ENCODE results near the gene ILDR2.

ILDR2 gene

GRCh38 chr1:166975361-166976129 is at the start of gene ILDR2:
Gene ILDR2 (minus strand): TSS chr1:166975540. CDS start chr1:166975268, 272 bp downstream.
- no peaks in the 10 kb centered on the region for H3K9me3 Mint-ChIP-seq
- peaks cover 30% of the 10 kb centered on the region for H3K27me3 Mint-ChIP-seq (ENCODE audit: low read depth)
- peak within 1 kb of the TSS; percentile 70 for H3K27ac Mint-ChIP-seq
- peak within 1 kb of the TSS; percentile 88 for H3K4me3 Mint-ChIP-seq
- no peaks in the 10 kb centered on the region for H3K36me3 Mint-ChIP-seq (ENCODE audit: low read depth)
- H3K4me1 Mint-ChIP-seq (ENCODE audit: low read depth) = peaks cover 34% of the 10 kb centered on the region

GRCh38 chr1:167022384-167022783 is 47.0 kb upstream of the ILDR2 start:
- Mint-ChIP-seq H3K4me3 (no peak overlapping the region), H3K9me3 (no peaks in the 10 kb centered on the region), H3K27ac (no peak overlapping the region), H3K36me3 (ENCODE audit: low read depth) (no peaks in the 10 kb centered on the region), H3K4me1 (ENCODE audit: low read depth) (no peaks in the 10 kb centered on the region), H3K27me3 (ENCODE audit: low read depth) (peaks cover 14% of the 10 kb centered on the region)

GRCh38 chr1:167016100-167016750 is 40.9 kb upstream of the ILDR2 start:
- Mint-ChIP-seq H3K36me3 (ENCODE audit: low read depth) (no peaks in the 10 kb centered on the region), H3K9me3 (no peaks in the 10 kb centered on the region), H3K27me3 (ENCODE audit: low read depth) (peaks cover 23% of the 10 kb centered on the region), H3K4me1 (ENCODE audit: low read depth) (no peaks in the 10 kb centered on the region), H3K27ac (no peak overlapping the region), H3K4me3 (no peak overlapping the region)

- no peak overlapping the region for H3K27ac Mint-ChIP-seq
- peaks cover 51% of the 10 kb centered on the region for H3K27me3 Mint-ChIP-seq (ENCODE audit: low read depth)
- no peaks in the 10 kb centered on the region for H3K9me3 Mint-ChIP-seq
- no peak overlapping the region for H3K4me3 Mint-ChIP-seq
- H3K4me1 Mint-ChIP-seq (ENCODE audit: low read depth) = peaks cover 2% of the 10 kb centered on the region
- no peaks in the 10 kb centered on the region for H3K36me3 Mint-ChIP-seq (ENCODE audit: low read depth)
These were observed 38.0 kb upstream of the ILDR2 start for GRCh38 chr1:167013108-167013929.

- peaks cover 56% of the 10 kb centered on the region for H3K27me3 Mint-ChIP-seq (ENCODE audit: low read depth)
- no peak overlapping the region for H3K27ac Mint-ChIP-seq
- H3K36me3 Mint-ChIP-seq (ENCODE audit: low read depth) = no peaks in the 10 kb centered on the region
- peaks cover 2% of the 10 kb centered on the region for H3K4me1 Mint-ChIP-seq (ENCODE audit: low read depth)
- no peaks in the 10 kb centered on the region for H3K9me3 Mint-ChIP-seq
- no peak overlapping the region for H3K4me3 Mint-ChIP-seq
These were observed 37.2 kb upstream of the ILDR2 start for GRCh38 chr1:167012570-167012969.

- no peak overlapping the region for H3K27ac Mint-ChIP-seq
- H3K9me3 Mint-ChIP-seq = no peaks in the 10 kb centered on the region
- H3K36me3 Mint-ChIP-seq (ENCODE audit: low read depth) = no peaks in the 10 kb centered on the region
- peaks cover 59% of the 10 kb centered on the region for H3K27me3 Mint-ChIP-seq (ENCODE audit: low read depth)
- no peak overlapping the region for H3K4me3 Mint-ChIP-seq
- H3K4me1 Mint-ChIP-seq (ENCODE audit: low read depth) = peaks cover 2% of the 10 kb centered on the region
These were observed 36.3 kb upstream of the ILDR2 start for GRCh38 chr1:167011560-167012191.

- Mint-ChIP-seq H3K4me1 (ENCODE audit: low read depth) (peaks cover 7% of the 10 kb centered on the region), H3K27me3 (ENCODE audit: low read depth) (peaks cover 13% of the 10 kb centered on the region), H3K27ac (no peak overlapping the region), H3K9me3 (peaks cover 4% of the 10 kb centered on the region), H3K4me3 (no peak overlapping the region), H3K36me3 (ENCODE audit: low read depth) (peaks cover 2% of the 10 kb centered on the region)
These were observed 28.4 kb upstream of the ILDR2 start for GRCh38 chr1:167003711-167004110.

GRCh38 chr1:167002354-167002753 is 27.0 kb upstream of the ILDR2 start:
- H3K4me3 Mint-ChIP-seq = no peak overlapping the region
- H3K4me1 Mint-ChIP-seq (ENCODE audit: low read depth) = peaks cover 7% of the 10 kb centered on the region
- peaks cover 2% of the 10 kb centered on the region for H3K36me3 Mint-ChIP-seq (ENCODE audit: low read depth)

GRCh38 chr1:167000546-167000945 is 25.2 kb upstream of the ILDR2 start:
- Mint-ChIP-seq H3K36me3 (ENCODE audit: low read depth) (peaks cover 2% of the 10 kb centered on the region), H3K4me3 (no peak overlapping the region), H3K9me3 (peaks cover 4% of the 10 kb centered on the region), H3K4me1 (ENCODE audit: low read depth) (peaks cover 7% of the 10 kb centered on the region), H3K27ac (no peak overlapping the region), H3K27me3 (ENCODE audit: low read depth) (peaks cover 20% of the 10 kb centered on the region)

More at GRCh38 chr1:167002354-167002753, 27.0 kb upstream of the ILDR2 start:
- Mint-ChIP-seq H3K27ac (no peak overlapping the region), H3K27me3 (ENCODE audit: low read depth) (peaks cover 10% of the 10 kb centered on the region), H3K9me3 (peaks cover 4% of the 10 kb centered on the region)

GRCh38 chr1:166999500-167000055 is 24.2 kb upstream of the ILDR2 start:
- H3K27ac Mint-ChIP-seq = no peak overlapping the region
- peaks cover 4% of the 10 kb centered on the region for H3K9me3 Mint-ChIP-seq
- H3K4me1 Mint-ChIP-seq (ENCODE audit: low read depth) = peaks cover 7% of the 10 kb centered on the region
- H3K36me3 Mint-ChIP-seq (ENCODE audit: low read depth) = peaks cover 2% of the 10 kb centered on the region
- H3K4me3 Mint-ChIP-seq = no peak overlapping the region
- H3K27me3 Mint-ChIP-seq (ENCODE audit: low read depth) = peaks cover 20% of the 10 kb centered on the region

- no peak overlapping the region for H3K27ac Mint-ChIP-seq
- peaks cover 2% of the 10 kb centered on the region for H3K36me3 Mint-ChIP-seq (ENCODE audit: low read depth)
- H3K4me1 Mint-ChIP-seq (ENCODE audit: low read depth) = peaks cover 7% of the 10 kb centered on the region
- peaks cover 21% of the 10 kb centered on the region for H3K27me3 Mint-ChIP-seq (ENCODE audit: low read depth)
- peaks cover 4% of the 10 kb centered on the region for H3K9me3 Mint-ChIP-seq
- H3K4me3 Mint-ChIP-seq = no peak overlapping the region
These were observed 23.7 kb upstream of the ILDR2 start for GRCh38 chr1:166999075-166999474.

- H3K9me3 Mint-ChIP-seq = no peaks in the 10 kb centered on the region
These were observed 13.7 kb upstream of the ILDR2 start, which contains the start of gene MAEL for GRCh38 chr1:166988974-166989515. Gene MAEL (plus strand): TSS chr1:166989280. CDS start chr1:166989353, 73 bp downstream.

GRCh38 chr1:166981589-166981988 is 6.2 kb upstream of the ILDR2 start:
- Mint-ChIP-seq H3K27ac (no peak overlapping the region), H3K27me3 (ENCODE audit: low read depth) (peaks cover 32% of the 10 kb centered on the region), H3K4me3 (no peak overlapping the region), H3K4me1 (ENCODE audit: low read depth) (no peaks in the 10 kb centered on the region), H3K9me3 (no peaks in the 10 kb centered on the region), H3K36me3 (ENCODE audit: low read depth) (no peaks in the 10 kb centered on the region)

More at GRCh38 chr1:166988974-166989515, 13.7 kb upstream of the ILDR2 start, which contains the start of gene MAEL:
- Mint-ChIP-seq H3K36me3 (ENCODE audit: low read depth) (no peaks in the 10 kb centered on the region), H3K27ac (no peak within 1 kb of the TSS), H3K27me3 (ENCODE audit: low read depth) (peaks cover 53% of the 10 kb centered on the region), H3K4me3 (no peak within 1 kb of the TSS), H3K4me1 (ENCODE audit: low read depth) (no peaks in the 10 kb centered on the region)
